Cerebellar cortex (tissue), 1 donor: Measurements from ENCODE around the gene TM9SF4.
A peak's percentile ranks its signal among the peaks of the same experiment; 100 is the strongest.

Experiments used
- DNase-seq: peaks from one replicate; pipeline ENCODE4 v3.0.0-alpha.2; 2015; ENCODE audit warnings: low spot score

TM9SF4 gene, protein sequence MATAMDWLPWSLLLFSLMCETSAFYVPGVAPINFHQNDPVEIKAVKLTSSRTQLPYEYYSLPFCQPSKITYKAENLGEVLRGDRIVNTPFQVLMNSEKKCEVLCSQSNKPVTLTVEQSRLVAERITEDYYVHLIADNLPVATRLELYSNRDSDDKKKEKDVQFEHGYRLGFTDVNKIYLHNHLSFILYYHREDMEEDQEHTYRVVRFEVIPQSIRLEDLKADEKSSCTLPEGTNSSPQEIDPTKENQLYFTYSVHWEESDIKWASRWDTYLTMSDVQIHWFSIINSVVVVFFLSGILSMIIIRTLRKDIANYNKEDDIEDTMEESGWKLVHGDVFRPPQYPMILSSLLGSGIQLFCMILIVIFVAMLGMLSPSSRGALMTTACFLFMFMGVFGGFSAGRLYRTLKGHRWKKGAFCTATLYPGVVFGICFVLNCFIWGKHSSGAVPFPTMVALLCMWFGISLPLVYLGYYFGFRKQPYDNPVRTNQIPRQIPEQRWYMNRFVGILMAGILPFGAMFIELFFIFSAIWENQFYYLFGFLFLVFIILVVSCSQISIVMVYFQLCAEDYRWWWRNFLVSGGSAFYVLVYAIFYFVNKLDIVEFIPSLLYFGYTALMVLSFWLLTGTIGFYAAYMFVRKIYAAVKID

DNA sequence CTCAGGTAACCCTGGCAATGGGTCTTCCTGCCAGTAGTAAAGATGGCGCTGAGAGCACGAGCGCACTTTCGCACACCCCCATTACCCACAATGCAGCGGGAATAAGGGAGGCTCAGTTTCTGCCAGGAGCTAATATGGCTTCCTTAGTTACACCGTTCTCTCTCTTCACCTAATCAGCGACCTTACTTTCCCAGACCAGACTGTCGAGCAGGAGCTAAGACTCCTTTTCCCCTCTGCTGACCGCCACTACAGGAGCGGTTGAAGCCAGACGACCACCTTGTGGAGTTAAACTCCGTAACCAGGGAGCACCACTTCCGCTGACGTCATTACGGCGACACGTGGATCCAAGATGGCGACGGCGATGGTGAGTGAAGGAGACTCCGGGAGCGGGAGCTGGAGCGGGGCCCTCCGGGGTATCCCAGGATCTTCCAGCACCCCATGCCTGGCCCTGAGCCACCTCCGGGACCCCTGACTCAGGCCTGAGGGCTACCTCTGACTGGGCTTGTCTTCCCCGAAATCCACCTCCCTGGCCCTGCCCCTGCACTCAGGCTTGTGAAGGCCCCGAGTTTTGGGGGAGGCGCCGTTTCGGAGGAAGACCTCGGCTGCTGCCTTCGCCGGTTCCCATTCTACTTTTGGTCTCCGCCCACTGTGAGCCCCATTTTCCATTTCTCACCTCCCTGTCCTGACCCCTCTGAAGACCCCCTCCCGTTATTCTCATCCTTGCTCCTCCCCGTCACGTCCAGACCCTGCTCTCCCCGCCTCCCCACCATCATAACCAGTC is at the start of gene TM9SF4:
Gene TM9SF4, plus strand, starts transcription at position 323 of the 781 bp plus-strand sequence. Its CDS starts 27 bp downstream, at position 350.
- DNase-seq: peak; percentile 96

DNA sequence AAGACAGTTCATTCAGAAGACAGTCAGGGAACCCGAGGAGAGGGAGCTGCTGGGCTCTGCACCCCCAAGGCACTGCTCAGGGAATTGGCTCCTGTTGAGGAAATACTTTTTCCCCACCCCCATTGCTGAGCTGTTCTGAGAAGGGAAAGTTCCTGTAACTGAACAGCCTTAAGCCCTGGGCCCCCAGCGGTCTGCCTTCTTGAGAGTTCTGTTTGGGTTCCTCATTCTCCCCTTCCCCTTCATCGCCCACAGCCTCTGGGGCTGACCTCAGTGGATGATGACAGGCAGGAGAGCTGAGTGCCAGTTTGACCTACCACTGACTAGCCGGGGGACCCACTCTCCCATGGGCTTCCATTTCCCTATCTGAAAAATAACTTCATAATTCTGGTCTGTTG is 46.7 kb upstream of the TM9SF4 start:
- DNase-seq: no peak

GRCh38 chr20:32063695-32064094 is 45.8 kb upstream of the TM9SF4 start:
- DNase-seq: no peak

GRCh38 chr20:32064667-32065066 is 44.8 kb upstream of the TM9SF4 start:
- no peak for DNase-seq

DNA sequence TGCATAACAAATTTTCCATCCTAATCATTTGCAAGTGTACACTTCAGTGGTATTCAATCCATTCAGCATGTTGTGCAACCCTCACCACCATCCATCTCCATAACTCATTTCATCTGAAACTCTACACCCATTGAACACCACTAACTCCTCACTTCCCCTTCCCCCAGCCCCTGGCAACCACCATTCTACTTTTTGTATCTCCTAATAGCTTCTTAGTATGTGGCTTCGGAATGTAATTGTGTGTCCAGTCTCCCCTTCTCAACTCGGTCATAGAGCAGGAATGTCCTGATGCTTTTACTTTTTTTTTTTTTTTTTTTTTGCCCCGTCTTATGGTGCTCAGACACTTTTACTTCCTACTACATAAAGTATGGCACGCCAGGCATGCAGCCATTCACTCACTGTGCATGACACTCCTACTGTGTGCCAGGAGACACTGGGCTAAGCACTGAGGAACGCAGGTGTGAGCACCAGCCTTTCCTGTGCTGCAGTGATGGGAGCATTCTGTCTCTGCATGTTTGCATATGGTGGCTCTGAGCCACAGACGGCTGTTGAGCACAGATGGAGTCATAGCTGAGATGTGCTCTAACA is 42.2 kb upstream of the TM9SF4 start:
- no peak for DNase-seq

GRCh38 chr20:32068174-32068573 is 41.3 kb upstream of the TM9SF4 start:
- DNase-seq: no peak

GRCh38 chr20:32069711-32070110 is 39.8 kb upstream of the TM9SF4 start:
- no peak for DNase-seq

- DNase-seq: no peak
Observed at GRCh38 chr20:32070282-32070681, 39.2 kb upstream of the TM9SF4 start.

GRCh38 chr20:32070690-32071213 is 38.8 kb upstream of the TM9SF4 start:
- no peak for DNase-seq

DNA sequence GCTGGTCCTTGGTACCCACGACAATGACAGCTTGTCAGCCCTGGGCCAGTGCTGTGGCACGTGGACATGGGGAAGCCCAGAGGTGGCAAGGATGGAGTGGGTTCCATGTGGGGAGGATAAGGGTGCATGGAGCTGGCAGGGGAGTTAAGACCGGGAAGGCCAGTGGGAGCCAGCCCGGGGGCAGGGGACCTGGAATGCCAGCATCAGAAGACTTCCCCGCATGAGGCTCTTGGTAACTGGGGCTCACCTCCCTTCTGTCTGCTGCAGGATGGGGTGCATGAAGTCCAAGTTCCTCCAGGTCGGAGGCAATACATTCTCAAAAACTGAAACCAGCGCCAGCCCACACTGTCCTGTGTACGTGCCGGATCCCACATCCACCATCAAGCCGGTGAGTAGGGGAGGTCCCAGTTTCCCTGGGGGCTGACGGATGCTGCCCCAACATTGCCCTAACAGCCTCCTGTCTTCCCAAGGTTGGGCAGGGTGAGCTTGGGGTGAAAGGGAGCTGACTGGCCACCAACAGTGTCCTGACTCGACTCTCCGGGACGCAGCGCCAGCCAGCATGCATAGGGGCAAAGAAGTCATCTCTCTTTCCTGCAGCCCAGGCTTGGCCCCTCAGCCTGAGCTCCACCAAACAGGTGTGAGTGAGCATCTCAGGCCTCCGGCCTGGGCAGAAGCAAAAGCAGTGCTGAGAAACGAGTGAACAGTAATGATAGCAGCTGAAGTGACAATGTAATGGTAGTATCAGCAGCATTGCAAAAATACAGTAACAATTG is 37.9 kb upstream of the TM9SF4 start:
- DNase-seq: no peak

GRCh38 chr20:32072168-32072750 is 37.3 kb upstream of the TM9SF4 start:
- DNase-seq: no peak

- no peak for DNase-seq
Observed at GRCh38 chr20:32075534-32075933, 34.0 kb upstream of the TM9SF4 start.

GRCh38 chr20:32077190-32077589 is 32.3 kb upstream of the TM9SF4 start:
- no peak for DNase-seq

DNA sequence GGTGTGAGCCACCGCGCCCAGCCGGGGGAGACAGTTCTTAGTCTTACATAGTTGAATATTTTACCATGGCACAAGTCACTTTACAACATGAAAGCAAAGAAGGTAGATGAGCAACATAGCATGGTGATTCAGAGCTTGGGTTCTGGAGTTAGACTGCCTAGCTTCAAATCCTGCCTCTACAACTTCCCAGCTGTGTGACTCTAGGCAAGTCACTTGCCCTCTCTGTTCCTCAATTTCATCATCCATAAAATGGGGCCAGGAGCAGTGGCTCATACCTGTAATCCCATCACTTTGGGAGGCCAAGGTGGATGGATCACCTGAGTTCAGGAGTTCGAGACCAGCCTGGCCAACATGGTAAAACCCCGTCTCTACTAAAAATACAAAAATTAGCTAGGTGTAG is 31.2 kb upstream of the TM9SF4 start:
- DNase-seq: no peak

DNA sequence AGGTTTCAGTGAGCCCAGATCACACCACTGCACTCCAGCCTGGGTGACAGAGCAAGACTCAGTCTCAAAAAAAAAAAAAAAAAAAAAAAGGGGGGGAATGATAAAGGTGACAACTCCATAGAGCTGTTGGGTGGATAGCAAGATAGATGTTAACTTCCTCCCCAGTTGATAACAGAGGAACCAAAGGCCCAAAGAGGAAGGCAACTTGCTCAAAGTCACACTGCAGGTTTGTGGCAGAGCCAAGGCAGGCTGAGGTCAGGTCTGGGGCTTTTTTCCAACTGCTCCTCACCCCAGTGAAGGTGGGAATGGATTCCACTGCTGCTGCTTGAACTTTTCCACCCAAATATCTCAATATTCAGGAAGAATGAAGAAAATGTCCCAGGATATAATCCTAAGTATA is 30.7 kb upstream of the TM9SF4 start:
- DNase-seq: no peak

DNA sequence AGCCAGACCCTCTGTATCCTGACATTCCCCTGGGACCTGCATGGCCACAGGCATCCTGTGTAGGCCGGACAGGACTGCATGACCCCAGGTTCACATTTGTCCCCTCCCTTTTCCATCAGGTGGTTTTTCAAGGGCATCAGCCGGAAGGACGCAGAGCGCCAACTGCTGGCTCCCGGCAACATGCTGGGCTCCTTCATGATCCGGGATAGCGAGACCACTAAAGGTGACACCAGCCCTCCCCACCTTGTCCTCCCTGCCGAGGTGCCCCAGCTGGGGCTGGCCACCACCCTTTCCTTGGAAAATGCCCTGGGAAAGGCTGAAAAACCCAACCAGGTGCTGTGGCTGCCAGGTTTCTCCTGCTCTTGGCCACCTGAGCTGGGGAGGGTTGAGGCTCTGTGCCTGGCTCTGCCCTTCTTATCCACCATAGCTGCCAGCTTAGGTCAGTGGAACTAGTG is 29.8 kb upstream of the TM9SF4 start:
- no peak for DNase-seq

DNA sequence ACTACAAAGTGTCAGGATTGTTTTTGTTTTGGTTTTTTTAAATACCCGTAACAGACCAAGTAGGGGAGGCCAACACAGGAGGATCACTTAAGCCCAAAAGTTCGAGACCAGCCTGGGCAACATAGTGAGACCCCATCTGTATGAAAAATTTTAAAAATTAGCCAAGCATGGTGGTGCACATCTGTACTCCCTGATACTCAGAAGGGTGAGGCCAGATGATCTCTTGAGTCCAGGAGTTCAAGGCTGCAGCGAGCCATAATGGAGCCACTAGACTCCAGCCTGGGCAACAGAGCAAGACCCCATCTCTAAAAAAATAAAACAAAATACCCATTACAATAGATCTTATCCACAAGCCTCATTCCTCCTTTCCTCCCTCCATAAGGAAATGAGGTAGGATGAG is 28.7 kb upstream of the TM9SF4 start:
- no peak for DNase-seq

DNA sequence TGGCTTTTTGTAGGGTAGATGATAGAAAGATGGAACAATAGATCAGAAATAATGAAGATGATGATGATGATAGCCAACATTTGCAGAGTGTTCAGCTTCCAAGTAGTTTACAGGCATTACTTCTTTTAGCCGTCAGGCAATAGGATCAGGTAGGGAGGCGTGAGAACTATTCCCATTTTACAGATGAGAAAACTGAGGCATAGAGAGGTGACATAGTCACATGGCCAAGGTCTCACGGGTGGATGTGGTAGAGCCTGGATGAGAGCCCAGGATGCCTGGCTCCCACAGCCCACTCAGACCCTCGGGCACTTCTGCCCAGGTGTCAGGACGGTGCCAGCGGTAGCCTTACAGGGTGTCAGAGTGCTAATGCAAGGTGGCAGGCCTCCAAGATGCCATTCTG is 26.0 kb upstream of the TM9SF4 start:
- DNase-seq: no peak

GRCh38 chr20:32087070-32087469 is 22.4 kb upstream of the TM9SF4 start:
- no peak for DNase-seq

- no peak for DNase-seq
Observed at GRCh38 chr20:32088759-32089158, 20.8 kb upstream of the TM9SF4 start.
